Lung (tissue), 12 donors: ENCODE results near the gene ZBTB7A. TPM values are rescaled to one million over a fixed set of nuclear protein-coding genes. Genes with fewer than 3 reads are reported as not detected.

Experiments
- ATAC-seq: fragments of 200-7000 bp; cut with Tn5 transposase; one replicate; pipeline ENCODE4 v1.9.1; 2020; ENCODE audit warnings: moderate number of reproducible peaks; ENCODE audit not compliant: insufficient read depth, low FRiP score
- DNase-seq, 3 donors: peaks; one replicate each; pipeline ENCODE4 v3.0.0-alpha.2; 2013 to 2017
- H3K27ac ChIP-seq, 2 donors: one replicate each; pipeline ENCODE4 v1.5.1; 2013; ENCODE audit warnings: mild to moderate bottlenecking in 2 of 2, moderate library complexity in 2 of 2, control low read depth in 1 of 2, inconsistent platforms in 1 of 2, low read depth in 1 of 2, low read length in 1 of 2
- H3K27me3 ChIP-seq, 3 donors: one replicate each; pipeline ENCODE4 v1.5.1; 2013; ENCODE audit warnings: low read length in 2 of 3; ENCODE audit not compliant: control insufficient read depth in 3 of 3, insufficient read depth in 3 of 3
- H3K36me3 ChIP-seq, 4 donors: one replicate each; pipeline ENCODE4 v1.5.1; 2013; ENCODE audit warnings: low read length in 4 of 4, mild to moderate bottlenecking in 1 of 4, moderate library complexity in 1 of 4; ENCODE audit not compliant: control insufficient read depth in 4 of 4, insufficient read depth in 4 of 4
- H3K4me1 ChIP-seq, 5 donors: one replicate each; pipeline ENCODE4 v1.5.1; 2013; ENCODE audit warnings: low read length in 5 of 5, mild to moderate bottlenecking in 2 of 5, moderate library complexity in 1 of 5; ENCODE audit not compliant: control insufficient read depth in 5 of 5, insufficient read depth in 5 of 5
- H3K4me3 ChIP-seq: one replicate; pipeline ENCODE4 v1.5.1; 2013; ENCODE audit warnings: mild to moderate bottlenecking, control low read depth, moderate library complexity
- H3K9ac ChIP-seq, 2 donors: one replicate each; pipeline ENCODE4 v1.5.1; 2013; ENCODE audit warnings: low read length in 2 of 2, control low read depth in 1 of 2; ENCODE audit not compliant: insufficient read depth in 1 of 2
- H3K9me3 ChIP-seq, 4 donors: one replicate each; pipeline ENCODE4 v1.5.1; 2013; ENCODE audit warnings: low read length in 3 of 4, mild to moderate bottlenecking in 1 of 4, moderate library complexity in 1 of 4; ENCODE audit not compliant: control insufficient read depth in 4 of 4, insufficient read depth in 3 of 4
- WGBS, 2 donors: extraction: QIAGEN DNeasy Blood & Tissue Kit; methylation state at CpG; one replicate each; pipeline ENCODE4 v1.1.7; 2013; 5-methylcytosine and 5-hydroxymethylcytosine counted together
- polyA plus RNA-seq, 2 donors: library from polyadenylated mRNA; stranded (reverse); fragments of 200-250 nt; gene quantifications; one replicate each; pipeline ENCODE4 v1.2.1, GENCODE V29; 2013
- total RNA-seq, 2 donors: library from RNA; depleted of rRNA in 1 of 2; stranded (reverse); fragments of >200 nt in 1 of 2; gene quantifications; one replicate each; pipeline ENCODE4 v1.2.1, GENCODE V29; 2014 to 2021
- TF ChIP-seq, protein P1 (sequence below): IDR thresholded peaks from 2 replicates; pipeline ENCODE4 v1.5.1; 2012; ENCODE audit warnings: mild to moderate bottlenecking; ENCODE audit errors: control extremely low read depth, extremely low read depth
- donor health status: control.
- donor health status: control.
- donor health status: Bipolar disorder and iron deficiency.
- donor health status: healthy.
- donor health status: DM: yes; HTN: yes; CAD: no.

The ZBTB7A gene
- total and polyA plus RNA-seq, 4 donors, result 13.4 to 68.0 (median 19.5) TPM

- DNase-seq (no peak), ATAC-seq (peak; percentile 30)
- H3K4me3 ChIP-seq, result no peak overlapping the region
- H3K4me1 ChIP-seq, result peaks cover 3 to 14% (median 7%) of the 10 kb centered on the region in 5 donors
- H3K9me3 ChIP-seq, result peaks cover 0 to 6% (median 0%) of the 10 kb centered on the region in 4 donors
- 41 to 45% methylated on average over 26 to 27 of the region's 27 CpGs for WGBS, 2 donors
- H3K27ac ChIP-seq, result peak overlapping the region; percentile 35 to 79
- peaks cover 12 to 58% (median 21%) of the 10 kb centered on the region in 4 donors for H3K36me3 ChIP-seq
- H3K9ac ChIP-seq, result no peak overlapping the region
- TF ChIP-seq, protein P1, sequence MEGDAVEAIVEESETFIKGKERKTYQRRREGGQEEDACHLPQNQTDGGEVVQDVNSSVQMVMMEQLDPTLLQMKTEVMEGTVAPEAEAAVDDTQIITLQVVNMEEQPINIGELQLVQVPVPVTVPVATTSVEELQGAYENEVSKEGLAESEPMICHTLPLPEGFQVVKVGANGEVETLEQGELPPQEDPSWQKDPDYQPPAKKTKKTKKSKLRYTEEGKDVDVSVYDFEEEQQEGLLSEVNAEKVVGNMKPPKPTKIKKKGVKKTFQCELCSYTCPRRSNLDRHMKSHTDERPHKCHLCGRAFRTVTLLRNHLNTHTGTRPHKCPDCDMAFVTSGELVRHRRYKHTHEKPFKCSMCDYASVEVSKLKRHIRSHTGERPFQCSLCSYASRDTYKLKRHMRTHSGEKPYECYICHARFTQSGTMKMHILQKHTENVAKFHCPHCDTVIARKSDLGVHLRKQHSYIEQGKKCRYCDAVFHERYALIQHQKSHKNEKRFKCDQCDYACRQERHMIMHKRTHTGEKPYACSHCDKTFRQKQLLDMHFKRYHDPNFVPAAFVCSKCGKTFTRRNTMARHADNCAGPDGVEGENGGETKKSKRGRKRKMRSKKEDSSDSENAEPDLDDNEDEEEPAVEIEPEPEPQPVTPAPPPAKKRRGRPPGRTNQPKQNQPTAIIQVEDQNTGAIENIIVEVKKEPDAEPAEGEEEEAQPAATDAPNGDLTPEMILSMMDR, result no peak
- H3K27me3 ChIP-seq, result no peaks in the 10 kb centered on the region
Observed at GRCh38 chr19:4052114-4052992, 14.3 kb downstream of the ZBTB7A start.

GRCh38 chr19:4051175-4052101, 15.3 kb downstream of the ZBTB7A start:
- Histone ChIP-seq H3K27ac (peak overlapping the region; percentile 35 to 70), H3K27me3 (no peaks in the 10 kb centered on the region), H3K4me1 (peaks cover 3 to 14% (median 7%) of the 10 kb centered on the region in 5 donors), H3K9me3 (peaks cover 0 to 6% (median 0%) of the 10 kb centered on the region in 4 donors), H3K9ac (no peak overlapping the region), H3K4me3 (no peak overlapping the region), H3K36me3 (peaks cover 15 to 65% (median 22%) of the 10 kb centered on the region in 4 donors)
- TF ChIP-seq, protein P1, result no peak
- DNase-seq (no peak), ATAC-seq (no peak)
- WGBS, 2 donors, result 56 to 72% methylated on average over 15 of the region's 15 CpGs

DNA sequence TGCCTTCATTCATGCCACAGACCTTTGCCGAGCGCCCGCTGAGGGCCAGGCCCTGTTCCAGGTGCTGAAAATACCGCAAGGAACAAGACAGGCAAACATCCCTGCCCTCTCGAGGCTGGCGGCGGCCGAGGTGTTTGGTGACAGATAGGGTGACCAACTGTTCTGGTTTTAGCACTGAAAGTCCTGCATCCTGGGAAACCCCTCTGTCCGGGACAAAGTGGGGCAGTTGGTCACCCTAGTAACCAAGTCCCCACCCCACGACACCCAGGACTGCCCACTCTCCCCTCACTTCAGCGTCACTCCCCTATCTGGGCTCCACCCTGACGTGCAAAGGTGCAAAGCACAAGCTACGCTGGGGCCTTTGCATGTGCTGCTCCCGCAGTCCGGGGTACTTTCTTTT, 17.3 kb downstream of the ZBTB7A start:
- Histone ChIP-seq H3K9me3 (peaks cover 0 to 2% (median 0%) of the 10 kb centered on the region in 4 donors), H3K4me1 (peaks cover 3 to 18% (median 12%) of the 10 kb centered on the region in 5 donors), H3K27ac (no peak overlapping the region), H3K36me3 (peaks cover 15 to 69% (median 20%) of the 10 kb centered on the region in 4 donors), H3K9ac (no peak overlapping the region), H3K27me3 (no peaks in the 10 kb centered on the region), H3K4me3 (no peak overlapping the region)
- ATAC-seq (no peak), DNase-seq (no peak)
- 70 to 76% methylated on average over 15 of the region's 15 CpGs for WGBS, 2 donors
- TF ChIP-seq, protein P1, result no peak
